Sigmoid colon (tissue), 4 donors: Measurements from ENCODE around the gene CCDC81.

Experiments
- CTCF ChIP-seq, 4 experiments: fragments of 450-650 bp in 3 of 4; fragments of 200-600 bp in 1 of 4; IDR thresholded peaks; one replicate each; pipeline ENCODE4 v1.5.1; 2016 to 2019; ENCODE audit warnings: antibody characterized with exemption in 4 of 4, mild to moderate bottlenecking in 3 of 4, moderate library complexity in 2 of 4
- EP300 ChIP-seq, 4 donors: sonication (generic); formaldehyde crosslinking; IDR thresholded peaks; one replicate each; pipeline ENCODE4 v1.6.1; 2017; ENCODE audit warnings: antibody characterized with exemption in 4 of 4
- POLR2A ChIP-seq, 2 donors: fragments of 450-650 bp; IDR thresholded peaks; one replicate each; pipeline ENCODE4 v1.6.1; 2016; ENCODE audit warnings: antibody characterized with exemption in 2 of 2, mild to moderate bottlenecking in 2 of 2, moderate library complexity in 2 of 2
- POLR2AphosphoS5 ChIP-seq, 4 donors: sonication (generic); formaldehyde crosslinking; IDR thresholded peaks; one replicate each; pipeline ENCODE4 v1.6.1; 2017; ENCODE audit warnings: antibody characterized with exemption in 4 of 4

GRCh38 chr11:86463120-86463519, 88.4 kb downstream of the CCDC81 start:
- TF ChIP-seq POLR2AphosphoS5 (IDR thresholded peaks at IDR 0.05) (no peak), CTCF (IDR thresholded peaks at IDR 0.05) (no peak), POLR2A (IDR thresholded peaks at IDR 0.05) (no peak), EP300 (IDR thresholded peaks at IDR 0.05) (no peak)
